Measurements from ENCODE around the gene HOXD12. TPM values are rescaled to one million over a fixed set of nuclear protein-coding genes. Genes with fewer than 3 reads are reported as not detected.

The HOXD12 gene
- total RNA-seq, 3 donors from 2014 or later (not counting 1 experiment from before 2014, with no cell fraction given): not detected

- H3K9me3 ChIP-seq (ENCODE audit: control insufficient read depth, insufficient read depth, low read length): no peaks in the 10 kb centered on the region
- H3K27me3 Mint-ChIP-seq (ENCODE audit: low read depth in 2 of 2): peaks cover 66 to 67% of the 10 kb centered on the region in 2 donors
- no peak for TF ChIP-seq CTCF (IDR thresholded peaks at IDR 0.05)
- no peak for DNase-seq
- H3K4me3 Mint-ChIP-seq: no peak overlapping the region
- 40% methylated on average over 14 of the region's 14 CpGs for WGBS (ENCODE audit: insufficient coverage)
- H3K27ac ChIP-seq (ENCODE audit: low read length): no peak overlapping the region
- intact Hi-C loops (cut with micrococcal nuclease): no loop called here
- H3K9me3 Mint-ChIP-seq: no peaks in the 10 kb centered on the region
- ATAC-seq: no peak
- H3K27ac Mint-ChIP-seq: no peak overlapping the region
- H3K36me3 ChIP-seq (ENCODE audit: control insufficient read depth, insufficient read depth, low read length): no peaks in the 10 kb centered on the region
- H3K4me1 Mint-ChIP-seq: peaks cover 0 to 6% of the 10 kb centered on the region in 2 donors
- peaks cover 4% of the 10 kb centered on the region for H3K4me1 ChIP-seq (ENCODE audit: control insufficient read depth, insufficient read depth, low read length)
- H3K4me3 ChIP-seq (ENCODE audit: low read length): no peak overlapping the region
- H3K36me3 Mint-ChIP-seq: no peaks in the 10 kb centered on the region
- peaks cover 67% of the 10 kb centered on the region for H3K27me3 ChIP-seq (ENCODE audit: control insufficient read depth, insufficient read depth, low read length)
Measured at GRCh38 chr2:176150584-176151441, 51.2 kb downstream of the HOXD12 start.

DNA sequence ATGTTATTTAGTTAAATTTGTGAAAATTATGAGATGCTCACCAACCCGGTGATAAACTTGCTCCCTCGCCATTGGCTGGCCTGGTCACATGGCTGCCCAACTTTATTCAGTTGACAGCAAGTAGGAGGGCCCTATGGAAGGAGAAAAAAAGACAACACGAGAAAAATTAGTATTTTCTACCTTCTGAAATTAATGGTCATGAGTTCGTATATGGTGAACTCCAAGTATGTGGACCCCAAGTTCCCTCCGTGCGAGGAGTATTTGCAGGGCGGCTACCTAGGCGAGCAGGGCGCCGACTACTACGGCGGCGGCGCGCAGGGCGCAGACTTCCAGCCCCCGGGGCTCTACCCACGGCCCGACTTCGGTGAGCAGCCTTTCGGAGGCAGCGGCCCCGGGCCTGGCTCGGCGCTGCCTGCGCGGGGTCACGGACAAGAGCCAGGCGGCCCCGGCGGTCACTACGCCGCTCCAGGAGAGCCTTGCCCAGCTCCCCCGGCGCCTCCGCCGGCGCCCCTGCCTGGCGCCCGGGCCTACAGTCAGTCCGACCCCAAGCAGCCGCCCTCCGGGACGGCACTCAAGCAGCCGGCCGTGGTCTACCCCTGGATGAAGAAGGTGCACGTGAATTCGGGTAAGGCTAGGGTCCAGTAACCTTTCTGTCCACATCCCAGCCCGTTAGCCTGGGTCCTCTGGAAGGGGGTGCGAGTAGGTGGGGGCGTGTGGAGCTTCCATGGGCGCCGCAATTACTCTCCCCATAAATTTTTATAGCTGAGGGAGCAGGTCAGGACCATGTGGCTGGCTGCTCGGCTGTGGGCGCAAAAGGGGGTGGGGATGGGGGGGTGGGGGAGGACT is 52.1 kb downstream of the HOXD12 start, which contains the start of gene HOXD4:
Gene HOXD4 (plus strand): TSS at position 109 of the 846 bp plus-strand sequence. CDS start 84 bp downstream, at position 193.
- Histone ChIP-seq H3K4me3 (ENCODE audit: low read length) (no peak within 1 kb of the TSS), H3K9me3 (ENCODE audit: control insufficient read depth, insufficient read depth, low read length) (no peaks in the 10 kb centered on the region), H3K27ac (ENCODE audit: low read length) (no peak within 1 kb of the TSS), H3K27me3 (ENCODE audit: control insufficient read depth, insufficient read depth, low read length) (peaks cover 70% of the 10 kb centered on the region), H3K4me1 (ENCODE audit: control insufficient read depth, insufficient read depth, low read length) (peaks cover 4% of the 10 kb centered on the region), H3K36me3 (ENCODE audit: control insufficient read depth, insufficient read depth, low read length) (no peaks in the 10 kb centered on the region)
- no peak within 1 kb of the TSS for H3K27ac Mint-ChIP-seq
- no peak within 1 kb of the TSS for H3K4me3 Mint-ChIP-seq
- H3K4me1 Mint-ChIP-seq: peaks cover 0 to 6% of the 10 kb centered on the region in 2 donors
- intact Hi-C loops (cut with micrococcal nuclease): no loop called here
- peaks cover 62 to 69% of the 10 kb centered on the region in 2 donors for H3K27me3 Mint-ChIP-seq (ENCODE audit: low read depth in 2 of 2)
- H3K9me3 Mint-ChIP-seq: no peaks in the 10 kb centered on the region
- DNase-seq (no peak), ATAC-seq (no peak)
- WGBS (ENCODE audit: insufficient coverage): 7% methylated on average over 50 of the region's 55 CpGs
- no peak for TF ChIP-seq CTCF (IDR thresholded peaks at IDR 0.05)
- H3K36me3 Mint-ChIP-seq: no peaks in the 10 kb centered on the region

Other genes with a start within 250 kb of the HOXD12 start
- 10 to 100 TPM; 23.9 to 29.9 (median 29.1) TPM for gene LNPK, start 97.5 kb upstream of the HOXD12 start, total RNA-seq
- not detected for gene EVX2, start 15.8 kb upstream of the HOXD12 start, total RNA-seq
- gene HOXD13, start 7.1 kb upstream of the HOXD12 start, total RNA-seq: not detected
- not detected for gene HOXD11, start 7.5 kb downstream of the HOXD12 start, total RNA-seq
- not detected for gene HOXD10, start 17.0 kb downstream of the HOXD12 start, total RNA-seq
- not detected for gene HOXD9, start 22.9 kb downstream of the HOXD12 start, total RNA-seq
- gene HOXD8, start 29.9 kb downstream of the HOXD12 start, total RNA-seq: not detected
- gene HOXD4, start 51.8 kb downstream of the HOXD12 start, total RNA-seq: not detected
- gene HOXD3, start 57.5 kb downstream of the HOXD12 start, total RNA-seq: not detected
- under 1 TPM in 1 of 3 donors, not detected in 2; 0.12 TPM for gene HOXD1, start 88.9 kb downstream of the HOXD12 start, total RNA-seq
- 1 to 10 TPM; 3.8 to 8.7 (median 7.7) TPM for gene MTX2, start 169.6 kb downstream of the HOXD12 start, total RNA-seq